Raji (cell line): ENCODE measurements around the gene GASK1A.

ENCODE experiments used
- POLR2A ChIP-seq: IDR thresholded peaks from 2 replicates; pipeline ENCODE4 v1.6.1; 2011; ENCODE audit warnings: low read depth, low read length, control low read depth; ENCODE audit not compliant: insufficient read depth

GASK1A gene

GRCh38 chr3:43094851-43095250 lies 115.7 kb downstream of the GASK1A start:
- TF ChIP-seq POLR2A, result no peak

GRCh38 chr3:43095370-43095769 lies 116.3 kb downstream of the GASK1A start:
- TF ChIP-seq POLR2A, result no peak

DNA sequence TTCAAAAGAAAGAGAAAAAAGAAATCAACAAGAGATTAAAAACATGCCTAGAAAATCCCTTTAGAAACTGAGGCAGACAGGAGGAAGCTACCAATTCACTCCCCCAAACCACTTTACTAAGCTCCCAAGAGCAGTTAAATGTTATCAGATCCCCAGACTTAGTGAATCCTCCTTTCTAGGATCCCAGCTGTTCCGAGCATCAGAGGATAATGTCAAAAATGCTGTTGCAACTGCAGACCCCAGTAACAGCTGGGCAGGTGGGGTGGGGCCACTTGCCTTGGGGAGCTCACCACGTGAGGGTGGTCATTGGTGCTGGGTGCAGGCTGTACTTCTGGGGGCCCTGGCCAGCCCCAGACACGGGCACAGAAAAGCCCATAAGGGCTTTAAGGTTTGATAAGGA lies 117.7 kb downstream of the GASK1A start:
- no peak for TF ChIP-seq POLR2A

- TF ChIP-seq POLR2A, result no peak
Measured at GRCh38 chr3:43097400-43098080, 118.4 kb downstream of the GASK1A start.

- TF ChIP-seq POLR2A, result no peak
Measured at GRCh38 chr3:43098761-43099160, 119.7 kb downstream of the GASK1A start.

DNA sequence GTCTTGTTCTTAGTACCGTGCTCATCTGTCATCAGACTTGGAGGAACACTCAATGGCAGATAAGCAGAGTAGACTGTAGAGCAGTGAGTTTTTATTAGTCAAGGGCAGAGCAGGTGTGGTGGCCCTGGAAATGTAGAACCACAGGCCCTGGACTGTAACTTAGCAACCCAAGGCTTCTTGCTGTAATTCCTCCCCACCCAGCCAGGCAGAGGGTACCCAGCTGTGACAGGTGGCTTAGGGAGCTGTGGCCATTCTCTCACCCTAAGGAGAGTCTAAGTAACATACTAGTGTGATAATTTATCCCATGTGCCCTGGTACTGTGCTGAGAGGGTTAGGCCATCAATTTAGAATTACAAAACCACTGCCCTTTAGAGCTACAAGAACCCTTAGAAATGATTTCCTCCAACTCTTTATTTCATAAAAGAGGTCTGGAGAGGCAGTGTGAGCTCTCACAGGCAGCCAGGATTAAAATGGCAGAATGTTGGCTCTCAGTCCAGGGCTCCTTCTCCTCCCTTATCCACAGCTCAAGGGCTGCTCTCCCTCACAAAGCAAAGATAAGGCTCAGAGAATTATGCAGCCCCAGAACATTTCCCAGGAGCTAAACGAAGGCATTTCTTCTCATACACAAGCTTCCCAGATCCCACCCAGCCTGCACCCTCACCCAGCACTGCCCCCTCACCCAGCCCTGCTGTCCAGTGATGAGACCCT lies 123.8 kb downstream of the GASK1A start:
- no peak for TF ChIP-seq POLR2A

- TF ChIP-seq POLR2A, result no peak
Measured at GRCh38 chr3:43104039-43104438, 124.9 kb downstream of the GASK1A start.

DNA sequence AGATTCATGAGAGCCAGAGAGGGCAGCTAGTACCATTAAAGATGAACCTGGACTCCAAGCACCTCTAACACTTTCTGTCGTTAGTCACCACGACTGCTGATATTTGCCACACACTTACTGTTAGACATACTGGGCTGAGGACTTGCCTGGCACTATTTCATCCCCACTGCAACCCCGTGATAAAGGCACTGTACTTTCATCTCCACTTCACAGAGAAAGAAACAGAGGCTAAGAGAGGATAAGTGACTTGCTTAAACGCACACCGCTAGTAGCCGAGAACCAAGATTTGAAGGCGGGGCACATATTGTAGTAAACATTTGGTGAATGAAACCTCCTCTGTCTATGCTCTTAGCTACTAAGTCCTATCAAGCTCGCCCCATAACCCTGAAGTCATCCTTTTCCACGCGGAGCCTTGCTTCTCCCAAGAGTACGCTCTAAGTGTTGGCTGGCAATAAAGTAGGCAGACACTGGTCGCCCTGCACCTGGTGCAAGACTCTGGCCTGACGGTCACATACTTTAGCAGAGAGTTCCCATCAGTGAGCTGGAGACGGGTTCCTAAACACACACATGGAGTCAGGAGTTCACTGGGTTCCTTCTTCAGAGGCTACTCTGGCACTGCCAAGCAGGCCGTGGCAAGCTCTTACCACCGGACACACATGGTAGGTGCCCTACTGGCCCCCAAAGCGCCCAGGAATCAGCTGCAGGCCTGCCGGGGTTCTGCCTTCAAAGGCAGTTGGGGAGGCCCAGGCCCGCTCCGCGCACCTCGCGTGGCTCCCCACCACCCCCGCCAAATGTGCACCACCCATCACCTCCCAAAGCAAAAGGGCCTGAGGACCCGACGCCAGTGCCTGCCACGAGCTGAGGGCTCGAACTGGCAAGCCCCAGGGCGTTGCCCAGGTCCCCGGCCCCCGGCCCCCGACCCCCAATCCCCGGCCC lies 125.8 kb downstream of the GASK1A start:
- no peak for TF ChIP-seq POLR2A

GRCh38 chr3:43105596-43106292 lies 126.6 kb downstream of the GASK1A start, which contains the start of gene POMGNT2:
POMGNT2 (minus strand) TSS chr3:43106079; CDS start chr3:43081431, 24,648 bp downstream.
- no peak for TF ChIP-seq POLR2A

GRCh38 chr3:43106293-43106628 lies 127.2 kb downstream of the GASK1A start:
- no peak for TF ChIP-seq POLR2A
